ENCODE measurements around the gene NEGR1. TPM values are rescaled to one million over a fixed set of nuclear protein-coding genes. Genes with fewer than 3 reads are reported as not detected.

The NEGR1 gene
- polyA plus RNA-seq, 5 donors = 3.3 to 6.8 (median 3.9) TPM

GRCh38 chr1:71785000-71785399 lies 497.3 kb downstream of the NEGR1 start:
- peak; percentile 36 to 45 for DNase-seq

- DNase-seq = no peak
Measured at GRCh38 chr1:71784241-71784640, 498.1 kb downstream of the NEGR1 start.

GRCh38 chr1:71783071-71783470 lies 499.3 kb downstream of the NEGR1 start:
- no peak for DNase-seq

GRCh38 chr1:71781450-71781849 lies 500.9 kb downstream of the NEGR1 start:
- DNase-seq = no peak

GRCh38 chr1:71780681-71781080 lies 501.7 kb downstream of the NEGR1 start:
- DNase-seq = no peak

- DNase-seq = no peak
Measured at GRCh38 chr1:71778940-71779339, 503.4 kb downstream of the NEGR1 start.

GRCh38 chr1:71777094-71777493 lies 505.2 kb downstream of the NEGR1 start:
- DNase-seq = no peak

- no peak for DNase-seq
Measured at GRCh38 chr1:71774705-71775104, 507.6 kb downstream of the NEGR1 start.

- no peak for DNase-seq
Measured at GRCh38 chr1:71770121-71770520, 512.2 kb downstream of the NEGR1 start.

- no peak for DNase-seq
Measured at GRCh38 chr1:71766748-71767147, 515.6 kb downstream of the NEGR1 start.

GRCh38 chr1:71762514-71763255 lies 519.7 kb downstream of the NEGR1 start:
- no peak for DNase-seq

GRCh38 chr1:71755441-71755840 lies 526.9 kb downstream of the NEGR1 start:
- DNase-seq = no peak

GRCh38 chr1:71753746-71754145 lies 528.6 kb downstream of the NEGR1 start:
- DNase-seq = no peak

- no peak for DNase-seq
Measured at GRCh38 chr1:71745326-71745725, 537.0 kb downstream of the NEGR1 start.

GRCh38 chr1:71743862-71744261 lies 538.5 kb downstream of the NEGR1 start:
- DNase-seq = no peak

GRCh38 chr1:71738910-71739309 lies 543.4 kb downstream of the NEGR1 start:
- DNase-seq = no peak

GRCh38 chr1:71738256-71738655 lies 544.1 kb downstream of the NEGR1 start:
- DNase-seq = no peak

GRCh38 chr1:71737768-71738167 lies 544.6 kb downstream of the NEGR1 start:
- no peak for DNase-seq

GRCh38 chr1:71733121-71733520 lies 549.2 kb downstream of the NEGR1 start:
- DNase-seq = no peak

- no peak for DNase-seq
Measured at GRCh38 chr1:71721532-71721931, 560.8 kb downstream of the NEGR1 start.

- DNase-seq = no peak
Measured at GRCh38 chr1:71719330-71719729, 563.0 kb downstream of the NEGR1 start.

GRCh38 chr1:71717186-71717585 lies 565.2 kb downstream of the NEGR1 start:
- DNase-seq = no peak

GRCh38 chr1:71711456-71711855 lies 570.9 kb downstream of the NEGR1 start:
- DNase-seq = no peak

GRCh38 chr1:71706029-71706671 lies 576.2 kb downstream of the NEGR1 start:
- DNase-seq = no peak
